GM18861 (cell line): Measurements from ENCODE around the gene SPATA2L.

Experiments used
- ATAC-seq: cut with Tn5 transposase; IDR thresholded peaks from one replicate; pipeline ENCODE4 v1.9.1; 2021; ENCODE audit not compliant: unreplicated experiment

Gene SPATA2L

GRCh38 chr16:89729863-89730593, 28.5 kb upstream of the SPATA2L start:
- no peak for ATAC-seq

GRCh38 chr16:89729293-89729692, 27.8 kb upstream of the SPATA2L start:
- ATAC-seq, result no peak

GRCh38 chr16:89727406-89728120, 26.1 kb upstream of the SPATA2L start:
- ATAC-seq, result no peak

GRCh38 chr16:89723279-89724250, 22.1 kb upstream of the SPATA2L start:
- no peak for ATAC-seq

- peak; percentile 11 for ATAC-seq
These were observed 21.1 kb upstream of the SPATA2L start for GRCh38 chr16:89722392-89723278.

- ATAC-seq, result peak; percentile 24
These were observed 20.3 kb upstream of the SPATA2L start for GRCh38 chr16:89721546-89722391.

GRCh38 chr16:89720813-89721545, 19.5 kb upstream of the SPATA2L start, which contains the start of the genes VPS9D1 and ZNF276:
TSS of gene VPS9D1 (minus strand) at chr16:89720898. CDS start at chr16:89720861, 37 bp downstream.
TSS of gene ZNF276 (plus strand) at chr16:89721537. CDS start at chr16:89721641, 104 bp downstream.
- peak; percentile 32 for ATAC-seq

- no peak for ATAC-seq
These were observed 19.0 kb upstream of the SPATA2L start for GRCh38 chr16:89720551-89720812.

- ATAC-seq, result no peak
These were observed 16.4 kb upstream of the SPATA2L start for GRCh38 chr16:89717688-89718505.

GRCh38 chr16:89716916-89717687, 15.6 kb upstream of the SPATA2L start:
- ATAC-seq, result no peak

- no peak for ATAC-seq
These were observed 15.0 kb upstream of the SPATA2L start for GRCh38 chr16:89716493-89716892.

- ATAC-seq, result no peak
These were observed 10.8 kb upstream of the SPATA2L start for GRCh38 chr16:89712274-89712781.

- no peak for ATAC-seq
These were observed 10.2 kb upstream of the SPATA2L start for GRCh38 chr16:89711601-89712273.

GRCh38 chr16:89710709-89711564, 9.4 kb upstream of the SPATA2L start:
- ATAC-seq, result no peak

GRCh38 chr16:89709716-89710432, 8.4 kb upstream of the SPATA2L start:
- ATAC-seq, result no peak
